Adrenal gland (tissue), 5 donors: Measurements from ENCODE around the gene PDE7B.

Source experiments
- CTCF ChIP-seq, 6 experiments: fragments of 450-650 bp in 4 of 6; fragments of 200-600 bp in 2 of 6; sonication (generic) in 1 of 6; IDR thresholded peaks; 1 replicate in 5 of 6; 2 replicates in 1 of 6; pipeline versions ENCODE4 v1.5.1 to v1.8.0; 2016 to 2021; ENCODE audit warnings: antibody characterized with exemption in 6 of 6, mild to moderate bottlenecking in 2 of 6, moderate library complexity in 1 of 6
- POLR2A ChIP-seq, 2 donors: fragments of 450-650 bp; IDR thresholded peaks; one replicate each; pipeline ENCODE4 v1.6.1; 2017; ENCODE audit warnings: antibody characterized with exemption in 2 of 2, mild to moderate bottlenecking in 2 of 2, moderate library complexity in 1 of 2
- donor health status: DM: no; HTN: no; CAD: no.

GRCh38 chr6:136230219-136230853, 378.8 kb downstream of the PDE7B start:
- TF ChIP-seq CTCF (IDR thresholded peaks at IDR 0.05) = no peak
- TF ChIP-seq POLR2A (IDR thresholded peaks at IDR 0.05) = no peak
